Activated T-cell treated with anti-CD3 and anti-CD28 coated beads, Interleukin-2, amount 50 U/mL, for 4 hours (primary cell): ENCODE measurements around the gene TRABD2A. TPM values are rescaled to one million over a fixed set of nuclear protein-coding genes. Genes with fewer than 3 reads are reported as not detected.

Source experiments
- ATAC-seq, 2 donors: fragments of 200-7000 bp; cut with Tn5 transposase; one replicate each; pipeline ENCODE4 v1.10.0; 2021
- DNase-seq: peaks from one replicate; pipeline ENCODE4 v3.0.0-alpha.2; 2020
- H3K27me3 Mint-ChIP-seq: one replicate; pipeline ENCODE4 v1.8.0; 2021; ENCODE audit warnings: low read depth, mixed read lengths
- H3K36me3 Mint-ChIP-seq: one replicate; pipeline ENCODE4 v1.8.0; 2022; ENCODE audit warnings: mixed read lengths; ENCODE audit not compliant: insufficient read depth
- H3K4me1 Mint-ChIP-seq: one replicate; pipeline ENCODE4 v1.8.0; 2021; ENCODE audit warnings: low read depth, mixed read lengths
- H3K4me3 Mint-ChIP-seq: one replicate; pipeline ENCODE4 v1.8.0; 2021; ENCODE audit warnings: mild to moderate bottlenecking, moderate library complexity, mixed read lengths
- H3K9me3 Mint-ChIP-seq: one replicate; pipeline ENCODE4 v1.8.0; 2021; ENCODE audit warnings: mixed read lengths
- total RNA-seq, 3 donors: library from RNA; stranded (reverse); gene quantifications; one replicate each; pipeline ENCODE4 v1.2.1, GENCODE V29; 2021

The TRABD2A gene
- total RNA-seq, 3 donors from 2014 or later, result 21.2 to 29.4 (median 22.2) TPM

GRCh38 chr2:84858937-84859336, 21.9 kb downstream of the TRABD2A start:
- peak overlapping the region; percentile 61 for H3K4me3 Mint-ChIP-seq
- ATAC-seq (no peak), DNase-seq (no peak)
- peaks cover 92% of the 10 kb centered on the region for H3K4me1 Mint-ChIP-seq
- H3K9me3 Mint-ChIP-seq, result peaks cover 4% of the 10 kb centered on the region
- H3K27me3 Mint-ChIP-seq, result no peaks in the 10 kb centered on the region
- H3K36me3 Mint-ChIP-seq, result peaks cover 6% of the 10 kb centered on the region

- no peak for ATAC-seq
- peaks cover 92% of the 10 kb centered on the region for H3K4me1 Mint-ChIP-seq
- no peaks in the 10 kb centered on the region for H3K27me3 Mint-ChIP-seq
- peaks cover 9% of the 10 kb centered on the region for H3K36me3 Mint-ChIP-seq
- DNase-seq, result no peak
- H3K9me3 Mint-ChIP-seq, result peaks cover 6% of the 10 kb centered on the region
- no peak overlapping the region for H3K4me3 Mint-ChIP-seq
Measured at GRCh38 chr2:84858123-84858522, 22.8 kb downstream of the TRABD2A start.

GRCh38 chr2:84857566-84857965, 23.3 kb downstream of the TRABD2A start:
- peaks cover 9% of the 10 kb centered on the region for H3K9me3 Mint-ChIP-seq

GRCh38 chr2:84856787-84857186, 24.1 kb downstream of the TRABD2A start:
- peaks cover 21% of the 10 kb centered on the region for H3K36me3 Mint-ChIP-seq
- ATAC-seq (peak; percentile 84 to 87), DNase-seq (peak; percentile 36)
- peaks cover 9% of the 10 kb centered on the region for H3K9me3 Mint-ChIP-seq
- peaks cover 92% of the 10 kb centered on the region for H3K4me1 Mint-ChIP-seq
- H3K4me3 Mint-ChIP-seq, result peak overlapping the region; percentile 57
- H3K27me3 Mint-ChIP-seq, result no peaks in the 10 kb centered on the region

More at GRCh38 chr2:84857566-84857965, 23.3 kb downstream of the TRABD2A start:
- ATAC-seq, result no peak
- Mint-ChIP-seq H3K4me3 (no peak overlapping the region), H3K4me1 (peaks cover 92% of the 10 kb centered on the region), H3K27me3 (no peaks in the 10 kb centered on the region), H3K36me3 (peaks cover 15% of the 10 kb centered on the region)
- DNase-seq, result no peak

- DNase-seq, result no peak
- peak in 1 of 2 donors; percentile 39 for ATAC-seq
- Mint-ChIP-seq H3K27me3 (no peaks in the 10 kb centered on the region), H3K36me3 (peaks cover 25% of the 10 kb centered on the region), H3K4me1 (peaks cover 93% of the 10 kb centered on the region), H3K9me3 (peaks cover 9% of the 10 kb centered on the region), H3K4me3 (peak overlapping the region; percentile 53)
Measured at GRCh38 chr2:84855731-84856130, 25.2 kb downstream of the TRABD2A start.

GRCh38 chr2:84854850-84855249, 26.0 kb downstream of the TRABD2A start:
- Mint-ChIP-seq H3K4me1 (peaks cover 92% of the 10 kb centered on the region), H3K27me3 (no peaks in the 10 kb centered on the region), H3K4me3 (peak overlapping the region; percentile 11), H3K9me3 (peaks cover 9% of the 10 kb centered on the region), H3K36me3 (peaks cover 25% of the 10 kb centered on the region)
- ATAC-seq (no peak), DNase-seq (no peak)

GRCh38 chr2:84851876-84852275, 29.0 kb downstream of the TRABD2A start:
- Mint-ChIP-seq H3K4me3 (no peak overlapping the region), H3K36me3 (peaks cover 27% of the 10 kb centered on the region), H3K27me3 (no peaks in the 10 kb centered on the region), H3K4me1 (peaks cover 88% of the 10 kb centered on the region), H3K9me3 (peaks cover 9% of the 10 kb centered on the region)
- ATAC-seq, result no peak
- no peak for DNase-seq

GRCh38 chr2:84850471-84850870, 30.4 kb downstream of the TRABD2A start:
- DNase-seq (no peak), ATAC-seq (no peak)
- H3K27me3 Mint-ChIP-seq, result no peaks in the 10 kb centered on the region
- peaks cover 24% of the 10 kb centered on the region for H3K36me3 Mint-ChIP-seq
- peaks cover 88% of the 10 kb centered on the region for H3K4me1 Mint-ChIP-seq
- H3K9me3 Mint-ChIP-seq, result peaks cover 5% of the 10 kb centered on the region
- H3K4me3 Mint-ChIP-seq, result no peak overlapping the region

- ATAC-seq (peak; percentile 41 to 47), DNase-seq (peak; percentile 42)
- Mint-ChIP-seq H3K4me1 (peaks cover 86% of the 10 kb centered on the region), H3K9me3 (peaks cover 5% of the 10 kb centered on the region), H3K4me3 (peak overlapping the region; percentile 39), H3K36me3 (peaks cover 21% of the 10 kb centered on the region), H3K27me3 (no peaks in the 10 kb centered on the region)
Measured at GRCh38 chr2:84849271-84849952, 31.5 kb downstream of the TRABD2A start.

GRCh38 chr2:84847326-84848050, 33.4 kb downstream of the TRABD2A start:
- Mint-ChIP-seq H3K4me3 (no peak overlapping the region), H3K4me1 (peaks cover 89% of the 10 kb centered on the region), H3K27me3 (no peaks in the 10 kb centered on the region), H3K36me3 (peaks cover 12% of the 10 kb centered on the region), H3K9me3 (no peaks in the 10 kb centered on the region)
- no peak for DNase-seq
- ATAC-seq, result no peak

- Mint-ChIP-seq H3K9me3 (no peaks in the 10 kb centered on the region), H3K4me3 (no peak overlapping the region), H3K27me3 (no peaks in the 10 kb centered on the region), H3K4me1 (peaks cover 88% of the 10 kb centered on the region), H3K36me3 (peaks cover 7% of the 10 kb centered on the region)
- DNase-seq, result no peak
- peak in 1 of 2 donors; percentile 10 for ATAC-seq
Measured at GRCh38 chr2:84846741-84847142, 34.1 kb downstream of the TRABD2A start.

GRCh38 chr2:84846041-84846663, 34.7 kb downstream of the TRABD2A start:
- peak overlapping the region; percentile 33 for H3K4me3 Mint-ChIP-seq
- peaks cover 3% of the 10 kb centered on the region for H3K36me3 Mint-ChIP-seq
- H3K27me3 Mint-ChIP-seq, result no peaks in the 10 kb centered on the region
- H3K9me3 Mint-ChIP-seq, result no peaks in the 10 kb centered on the region
- peak; percentile 56 to 62 for ATAC-seq
- peak; percentile 44 for DNase-seq
- peaks cover 88% of the 10 kb centered on the region for H3K4me1 Mint-ChIP-seq

- Mint-ChIP-seq H3K4me1 (peaks cover 88% of the 10 kb centered on the region), H3K4me3 (peak overlapping the region; percentile 50), H3K36me3 (peaks cover 3% of the 10 kb centered on the region), H3K27me3 (no peaks in the 10 kb centered on the region), H3K9me3 (no peaks in the 10 kb centered on the region)
- no peak for DNase-seq
- ATAC-seq, result peak in 1 of 2 donors; percentile 22
Measured at GRCh38 chr2:84844141-84844540, 36.7 kb downstream of the TRABD2A start.

- DNase-seq (no peak), ATAC-seq (no peak)
- H3K27me3 Mint-ChIP-seq, result no peaks in the 10 kb centered on the region
- H3K4me1 Mint-ChIP-seq, result peaks cover 86% of the 10 kb centered on the region
- H3K9me3 Mint-ChIP-seq, result peaks cover 4% of the 10 kb centered on the region
- peaks cover 20% of the 10 kb centered on the region for H3K36me3 Mint-ChIP-seq
- H3K4me3 Mint-ChIP-seq, result no peak overlapping the region
Measured at GRCh38 chr2:84841577-84841976, 39.3 kb downstream of the TRABD2A start.
